Memory B cell (primary cell): Measurements from ENCODE around the gene PLCH1.

Source experiments
- ATAC-seq: fragments of 150-1000 bp; cut with Tn5 transposase; 2 replicates; pipeline ENCODE4 v1.10.0; 2021; ENCODE audit warnings: low read depth, mild to moderate bottlenecking, moderate library complexity
- DNase-seq, 2 donors: peaks; one replicate each; pipeline ENCODE4 v3.0.0; 2022; ENCODE audit warnings: low spot score in 2 of 2
- H3K27ac Mint-ChIP-seq: one replicate; pipeline ENCODE4 v1.8.0; 2022; ENCODE audit warnings: mild to moderate bottlenecking, moderate library complexity, mixed read lengths
- H3K27me3 Mint-ChIP-seq: one replicate; pipeline ENCODE4 v1.8.0; 2022; ENCODE audit warnings: mixed read lengths
- H3K36me3 Mint-ChIP-seq: one replicate; pipeline ENCODE4 v1.8.0; 2022; ENCODE audit warnings: mild to moderate bottlenecking, mixed read lengths
- H3K4me1 Mint-ChIP-seq: one replicate; pipeline ENCODE4 v1.8.0; 2022; ENCODE audit warnings: mixed read lengths
- H3K4me3 Mint-ChIP-seq: one replicate; pipeline ENCODE4 v1.8.0; 2022; ENCODE audit warnings: mild to moderate bottlenecking, moderate library complexity, mixed read lengths
- H3K9me3 Mint-ChIP-seq: one replicate; pipeline ENCODE4 v1.8.0; 2022; ENCODE audit warnings: mixed read lengths

Gene PLCH1

DNA sequence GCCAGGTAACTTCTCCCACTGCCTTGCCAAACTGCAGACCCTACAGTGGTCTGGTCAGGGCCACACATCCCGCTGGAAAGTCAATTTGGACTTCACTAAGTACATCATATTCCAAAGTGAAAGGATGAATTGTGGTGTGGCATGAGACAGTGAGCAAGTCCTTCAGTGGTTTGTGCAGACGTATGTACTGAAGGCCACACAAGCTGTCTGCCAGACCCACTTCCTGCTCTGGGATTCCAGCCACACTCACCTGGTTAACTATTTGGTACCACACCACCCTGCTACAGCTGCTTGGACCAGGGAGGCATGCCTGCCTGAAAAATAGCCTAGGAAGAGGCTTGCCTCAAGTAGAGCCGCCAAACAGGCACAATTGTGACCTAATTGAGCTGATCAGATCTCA lies 357.3 kb downstream of the PLCH1 start:
- Mint-ChIP-seq H3K4me3 (no peak overlapping the region), H3K36me3 (no peaks in the 10 kb centered on the region), H3K4me1 (no peaks in the 10 kb centered on the region), H3K27me3 (peaks cover 5% of the 10 kb centered on the region), H3K27ac (no peak overlapping the region), H3K9me3 (no peaks in the 10 kb centered on the region)
- ATAC-seq, result no peak
- no peak for DNase-seq

DNA sequence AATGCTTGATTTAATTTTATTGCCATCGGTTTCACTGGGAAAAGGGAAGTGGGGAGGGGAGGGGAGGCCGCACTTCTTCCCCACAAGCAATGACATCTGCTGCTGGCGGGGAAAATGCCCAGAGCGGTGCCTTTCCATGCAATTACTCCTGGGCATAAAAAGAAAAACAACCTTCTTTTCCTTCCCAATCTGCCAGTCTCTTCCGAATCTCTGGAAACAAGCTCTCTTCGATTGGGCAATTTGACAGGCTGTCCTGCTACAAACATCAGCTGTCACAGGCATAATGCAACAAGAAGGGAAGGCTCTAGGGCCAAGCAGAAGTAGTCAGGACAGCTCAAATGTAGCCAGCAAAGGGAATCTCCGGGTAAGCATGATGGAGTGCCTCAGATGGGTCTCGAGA lies 358.0 kb downstream of the PLCH1 start:
- no peak overlapping the region for H3K27ac Mint-ChIP-seq

DNA sequence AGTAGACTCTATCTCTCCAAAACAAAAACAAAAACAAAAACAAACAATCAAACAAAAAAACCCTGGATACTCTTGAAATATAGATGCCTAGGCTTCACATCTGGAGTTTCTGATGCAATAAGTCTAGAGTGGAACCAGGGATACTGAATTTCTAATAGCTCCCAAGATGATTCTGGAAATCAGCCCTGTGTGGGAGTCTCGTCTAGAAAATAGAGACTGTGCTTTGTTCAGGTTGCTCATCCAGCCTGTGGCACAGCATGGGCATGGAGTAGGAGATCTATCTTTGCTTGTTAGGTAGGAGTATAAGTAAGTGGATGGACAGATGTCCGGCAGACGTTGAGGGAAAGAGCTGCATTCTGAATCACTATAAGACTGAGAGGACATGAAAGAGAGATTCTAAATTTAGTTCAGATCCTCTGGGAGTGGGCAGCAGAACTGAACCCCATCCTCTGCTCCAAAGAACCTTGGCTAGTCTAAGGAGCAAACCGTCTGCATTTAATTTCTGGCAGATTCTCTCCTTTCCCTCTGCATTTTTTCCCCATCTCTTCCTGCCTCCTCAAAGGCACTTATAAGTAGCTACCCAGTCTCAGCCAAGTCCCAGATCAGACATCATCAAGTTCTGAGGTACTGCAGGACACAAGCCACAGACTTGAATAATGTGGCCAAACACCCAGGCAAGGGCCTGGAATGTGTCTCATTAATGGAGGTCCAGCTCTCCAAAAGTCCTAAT lies 358.8 kb downstream of the PLCH1 start:
- no peak for ATAC-seq

More for the DNA sequence above, 358.0 kb downstream of the PLCH1 start:
- H3K4me1 Mint-ChIP-seq, result no peaks in the 10 kb centered on the region
- no peak for DNase-seq
- H3K9me3 Mint-ChIP-seq, result no peaks in the 10 kb centered on the region
- H3K4me3 Mint-ChIP-seq, result no peak overlapping the region
- peaks cover 5% of the 10 kb centered on the region for H3K27me3 Mint-ChIP-seq
- no peak for ATAC-seq
- H3K36me3 Mint-ChIP-seq, result no peaks in the 10 kb centered on the region

DNA sequence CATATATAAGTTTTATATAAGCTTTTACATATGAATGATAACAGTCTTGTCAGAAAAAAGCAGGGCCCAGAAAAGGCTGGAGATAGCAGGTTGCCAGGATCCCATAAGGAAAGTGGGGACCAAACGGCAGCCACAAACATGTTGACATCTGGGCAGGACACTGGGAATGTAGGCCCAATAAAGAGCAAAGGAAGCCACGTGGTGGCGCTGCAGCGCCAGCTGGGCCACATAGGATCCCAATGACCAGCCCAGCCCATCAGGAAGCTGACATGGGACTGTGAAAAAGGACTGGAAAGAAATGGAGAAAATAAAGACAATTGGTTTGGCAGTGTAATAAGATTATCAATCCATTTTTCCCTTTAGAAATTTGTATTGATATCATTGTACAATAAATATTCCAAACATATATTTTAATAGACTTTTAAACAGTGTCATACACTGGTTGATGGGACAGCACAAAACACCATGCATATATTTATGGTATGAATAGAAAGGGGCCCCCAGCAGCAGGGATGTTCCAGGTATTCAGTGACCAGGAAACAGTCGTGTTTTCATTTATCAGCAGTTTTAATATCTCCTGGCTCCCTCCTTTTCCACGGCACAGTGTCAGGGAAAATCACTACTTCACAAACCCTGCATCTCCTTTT lies 362.4 kb downstream of the PLCH1 start:
- no peak overlapping the region for H3K27ac Mint-ChIP-seq
- no peak for ATAC-seq

More for the DNA sequence above, 358.8 kb downstream of the PLCH1 start:
- Mint-ChIP-seq H3K9me3 (no peaks in the 10 kb centered on the region), H3K36me3 (no peaks in the 10 kb centered on the region), H3K27me3 (peaks cover 5% of the 10 kb centered on the region), H3K4me1 (no peaks in the 10 kb centered on the region), H3K4me3 (no peak overlapping the region), H3K27ac (no peak overlapping the region)
- DNase-seq, result no peak

DNA sequence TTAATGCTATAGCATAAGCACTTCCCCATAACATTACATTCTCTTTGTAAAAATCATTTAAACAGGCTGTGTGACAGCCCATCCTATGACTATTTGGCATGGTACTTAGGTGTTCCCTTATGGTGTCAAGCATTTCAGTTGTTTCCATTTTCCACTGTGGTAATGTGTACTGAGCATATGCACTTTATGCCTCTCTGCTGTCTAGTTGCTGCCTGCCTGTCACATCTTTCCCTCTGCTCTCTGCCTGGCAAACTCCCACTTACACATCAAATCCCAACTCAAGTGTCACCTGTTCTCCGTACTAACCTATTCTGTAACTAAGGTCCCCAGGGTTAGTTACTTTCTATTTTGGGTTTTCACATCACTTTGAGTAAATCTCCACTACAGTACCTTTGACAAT lies 367.0 kb downstream of the PLCH1 start:
- Mint-ChIP-seq H3K4me1 (no peaks in the 10 kb centered on the region), H3K27me3 (no peaks in the 10 kb centered on the region), H3K4me3 (no peak overlapping the region), H3K27ac (no peak overlapping the region), H3K36me3 (no peaks in the 10 kb centered on the region), H3K9me3 (no peaks in the 10 kb centered on the region)
- ATAC-seq (no peak), DNase-seq (no peak)

More for the DNA sequence above, 362.4 kb downstream of the PLCH1 start:
- H3K4me3 Mint-ChIP-seq, result no peak overlapping the region
- H3K36me3 Mint-ChIP-seq, result no peaks in the 10 kb centered on the region
- H3K27me3 Mint-ChIP-seq, result peaks cover 1% of the 10 kb centered on the region
- no peaks in the 10 kb centered on the region for H3K9me3 Mint-ChIP-seq
- H3K4me1 Mint-ChIP-seq, result no peaks in the 10 kb centered on the region
- no peak for DNase-seq

DNA sequence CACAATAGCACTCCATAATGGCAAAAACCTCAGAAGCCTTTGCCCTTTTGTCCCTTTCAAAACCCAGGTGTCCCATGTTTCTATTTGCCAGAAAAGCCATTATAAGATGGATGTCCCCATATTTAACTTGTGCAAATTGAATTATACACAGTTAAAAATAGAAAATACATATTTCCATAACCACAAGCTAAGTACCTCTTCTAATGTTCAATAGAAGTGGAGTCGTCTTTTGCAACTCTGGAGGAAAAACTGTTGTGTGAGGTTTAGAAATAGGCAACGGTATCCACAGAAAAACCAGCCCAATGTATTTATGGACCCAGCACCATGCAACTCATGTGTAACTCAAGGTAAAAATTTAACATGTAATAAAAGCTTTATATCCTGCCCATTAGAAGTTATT lies 367.8 kb downstream of the PLCH1 start:
- Mint-ChIP-seq H3K9me3 (no peaks in the 10 kb centered on the region), H3K36me3 (no peaks in the 10 kb centered on the region), H3K4me1 (no peaks in the 10 kb centered on the region), H3K4me3 (no peak overlapping the region), H3K27ac (no peak overlapping the region), H3K27me3 (no peaks in the 10 kb centered on the region)
- ATAC-seq, result no peak
- DNase-seq, result no peak

DNA sequence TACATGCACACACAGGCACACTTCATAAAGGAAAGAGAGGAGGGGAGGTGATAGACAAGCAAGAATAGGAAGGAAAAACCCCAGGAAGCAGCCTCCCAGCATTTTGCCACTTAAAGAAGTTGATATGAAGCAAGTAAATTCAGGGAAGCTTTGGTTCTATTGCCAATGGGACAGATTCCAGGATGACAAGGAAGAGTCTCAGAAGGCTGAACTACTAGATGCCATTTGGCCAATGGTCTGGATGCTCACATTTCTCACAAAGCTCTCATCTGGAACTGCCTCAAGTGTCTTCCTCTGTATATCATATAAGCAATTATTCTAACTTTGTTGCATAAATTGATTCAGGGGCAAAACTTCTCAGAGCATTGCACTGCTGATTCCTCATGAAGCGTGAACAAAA lies 372.6 kb downstream of the PLCH1 start:
- H3K36me3 Mint-ChIP-seq, result no peaks in the 10 kb centered on the region
- ATAC-seq (no peak), DNase-seq (no peak)
- H3K4me3 Mint-ChIP-seq, result no peak overlapping the region
- H3K27ac Mint-ChIP-seq, result no peak overlapping the region
- H3K4me1 Mint-ChIP-seq, result no peaks in the 10 kb centered on the region
- peaks cover 2% of the 10 kb centered on the region for H3K27me3 Mint-ChIP-seq
- H3K9me3 Mint-ChIP-seq, result peaks cover 4% of the 10 kb centered on the region

DNA sequence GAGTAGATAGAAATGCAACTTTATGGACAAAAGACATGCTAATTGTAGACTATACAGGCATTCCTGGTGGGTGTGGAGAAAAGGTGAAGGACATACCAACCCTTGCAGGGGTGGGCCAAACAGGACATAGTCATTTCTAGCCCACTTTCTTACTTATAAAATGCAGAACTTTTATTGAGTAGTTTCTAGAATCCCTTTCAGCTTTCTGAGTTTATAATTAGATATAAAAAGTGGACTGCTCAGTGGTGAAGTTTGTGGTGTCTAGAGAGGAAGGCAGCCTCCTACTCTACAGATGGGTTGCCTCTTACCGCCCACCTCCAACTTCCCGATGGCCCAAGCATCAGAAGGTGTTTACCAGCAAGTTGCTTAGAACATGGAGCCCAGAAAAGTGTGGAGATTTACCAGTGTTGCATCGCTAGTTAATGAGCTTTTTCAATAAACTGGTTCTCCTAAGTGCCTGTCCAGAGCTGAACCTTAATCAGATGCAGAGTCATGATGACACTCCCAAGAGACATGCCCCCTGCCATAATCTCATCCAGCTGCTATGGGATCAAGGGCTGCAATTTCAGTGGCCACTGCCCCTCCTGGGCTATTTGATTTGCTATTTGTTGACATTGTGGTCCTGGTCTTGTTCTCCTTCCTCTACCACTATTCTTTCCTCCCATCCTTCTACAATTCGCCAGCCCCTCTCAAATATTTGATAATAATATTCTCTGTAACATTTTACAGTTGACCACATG lies 373.9 kb downstream of the PLCH1 start:
- Mint-ChIP-seq H3K4me3 (no peak overlapping the region), H3K4me1 (no peaks in the 10 kb centered on the region), H3K9me3 (peaks cover 4% of the 10 kb centered on the region), H3K27ac (no peak overlapping the region), H3K36me3 (no peaks in the 10 kb centered on the region), H3K27me3 (peaks cover 2% of the 10 kb centered on the region)
- ATAC-seq, result no peak
- no peak for DNase-seq

DNA sequence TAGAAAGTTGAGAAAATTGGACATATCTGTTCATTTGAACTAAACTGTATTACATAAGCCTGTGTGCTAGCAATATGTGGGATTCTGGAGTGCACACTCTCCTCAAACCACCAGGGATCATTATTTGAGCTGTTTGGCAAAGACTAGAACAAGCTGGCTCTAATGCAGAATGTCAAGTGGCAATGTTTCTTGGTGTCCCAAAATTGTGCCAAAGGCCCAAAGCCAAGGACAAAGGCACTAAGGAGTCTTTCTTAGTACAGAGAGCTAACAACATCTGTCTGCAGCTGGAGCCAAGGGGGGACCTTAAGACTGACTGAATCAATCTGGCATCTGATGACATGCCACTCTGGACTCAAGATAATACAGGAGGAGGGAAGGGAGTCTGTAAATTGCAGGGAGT lies 374.7 kb downstream of the PLCH1 start:
- Mint-ChIP-seq H3K4me3 (no peak overlapping the region), H3K4me1 (no peaks in the 10 kb centered on the region), H3K9me3 (peaks cover 4% of the 10 kb centered on the region), H3K27ac (no peak overlapping the region), H3K27me3 (peaks cover 2% of the 10 kb centered on the region), H3K36me3 (no peaks in the 10 kb centered on the region)
- no peak for DNase-seq
- no peak for ATAC-seq

DNA sequence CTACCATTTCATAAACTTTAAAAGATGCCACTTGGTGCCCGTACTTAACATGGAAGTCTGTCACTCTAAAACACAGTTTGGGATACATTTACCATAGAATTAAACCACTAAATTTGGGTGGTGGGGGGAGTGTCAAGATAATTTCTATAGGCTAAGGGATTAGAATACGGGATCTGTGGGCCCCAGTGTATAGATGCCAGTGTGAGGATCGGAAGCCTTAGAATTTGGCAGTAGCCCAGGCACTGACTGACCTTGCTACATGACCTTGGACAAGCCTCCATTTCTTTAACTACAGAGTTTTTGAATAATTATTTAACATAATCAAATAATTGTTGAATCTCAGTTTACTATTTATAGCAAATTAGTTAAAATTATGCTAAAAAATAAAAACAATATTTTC lies 375.1 kb downstream of the PLCH1 start:
- no peak for DNase-seq
- Mint-ChIP-seq H3K4me1 (no peaks in the 10 kb centered on the region), H3K9me3 (peaks cover 6% of the 10 kb centered on the region), H3K4me3 (no peak overlapping the region), H3K36me3 (no peaks in the 10 kb centered on the region), H3K27ac (no peak overlapping the region), H3K27me3 (peaks cover 2% of the 10 kb centered on the region)
- ATAC-seq, result no peak

DNA sequence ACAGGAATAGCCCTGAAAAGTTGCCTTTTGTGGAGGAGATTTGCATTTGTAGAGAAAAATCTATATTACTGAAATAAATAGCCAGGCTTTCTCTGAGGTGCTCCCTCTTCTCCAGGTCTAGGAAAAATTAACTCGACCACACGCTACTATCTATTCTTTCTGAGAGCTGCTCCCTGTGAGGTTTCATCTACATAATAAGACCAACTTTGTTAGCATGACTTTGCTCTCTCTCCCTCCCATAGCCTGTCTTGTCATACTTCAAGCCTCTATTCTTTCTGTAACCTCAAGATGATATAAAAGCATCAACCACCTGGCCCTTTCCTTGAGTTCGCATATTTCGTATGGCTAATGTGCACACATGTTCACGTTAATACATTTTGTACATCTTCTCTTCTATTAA lies 375.6 kb downstream of the PLCH1 start:
- peaks cover 2% of the 10 kb centered on the region for H3K27me3 Mint-ChIP-seq
- H3K27ac Mint-ChIP-seq, result no peak overlapping the region
- peaks cover 8% of the 10 kb centered on the region for H3K9me3 Mint-ChIP-seq
- DNase-seq (no peak), ATAC-seq (no peak)
- H3K4me1 Mint-ChIP-seq, result no peaks in the 10 kb centered on the region
- no peak overlapping the region for H3K4me3 Mint-ChIP-seq
- no peaks in the 10 kb centered on the region for H3K36me3 Mint-ChIP-seq

DNA sequence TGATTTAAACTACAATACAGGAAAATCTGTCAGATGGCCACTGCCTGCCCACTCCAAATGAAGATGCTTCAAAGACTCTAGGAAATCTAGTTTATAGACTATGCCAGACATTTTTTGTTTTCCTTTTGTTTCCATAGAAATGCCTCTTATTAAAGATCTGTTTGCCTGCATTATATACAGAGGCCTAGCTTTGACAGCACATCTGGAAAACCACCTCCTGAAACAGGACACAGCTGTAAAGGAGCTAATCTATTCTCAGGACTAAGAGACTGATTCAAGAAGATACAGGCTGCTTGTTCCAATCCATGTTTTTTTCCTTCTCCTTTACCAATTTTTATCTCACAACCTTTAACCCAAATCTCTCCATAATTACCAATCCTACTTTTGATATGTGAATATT lies 376.1 kb downstream of the PLCH1 start:
- no peak overlapping the region for H3K27ac Mint-ChIP-seq
- no peak for ATAC-seq

DNA sequence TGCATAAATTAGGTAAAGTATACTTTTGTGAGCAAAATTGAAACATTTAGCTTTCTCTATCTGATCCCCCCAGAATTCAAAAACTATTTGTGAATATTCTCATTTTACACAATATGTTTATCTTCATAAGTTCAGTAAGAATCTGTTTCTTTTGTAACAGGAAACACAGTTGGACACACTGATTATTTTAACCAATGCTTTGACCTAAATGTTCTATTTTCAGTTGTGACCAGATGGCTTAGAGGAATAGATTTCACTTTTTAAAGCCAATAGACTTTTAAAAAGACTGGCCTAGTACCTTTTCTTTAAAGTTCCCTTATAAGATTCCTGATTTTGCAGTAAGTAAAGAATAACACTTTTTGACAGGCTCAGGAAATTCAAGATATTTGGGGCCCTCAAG lies 377.4 kb downstream of the PLCH1 start:
- Mint-ChIP-seq H3K27me3 (peaks cover 2% of the 10 kb centered on the region), H3K36me3 (no peaks in the 10 kb centered on the region), H3K4me3 (no peak overlapping the region), H3K4me1 (no peaks in the 10 kb centered on the region), H3K27ac (no peak overlapping the region), H3K9me3 (peaks cover 9% of the 10 kb centered on the region)
- DNase-seq (no peak), ATAC-seq (no peak)

More for the DNA sequence above, 376.1 kb downstream of the PLCH1 start:
- H3K4me3 Mint-ChIP-seq, result no peak overlapping the region
- no peaks in the 10 kb centered on the region for H3K36me3 Mint-ChIP-seq
- H3K9me3 Mint-ChIP-seq, result peaks cover 9% of the 10 kb centered on the region
- H3K4me1 Mint-ChIP-seq, result no peaks in the 10 kb centered on the region
- H3K27me3 Mint-ChIP-seq, result peaks cover 2% of the 10 kb centered on the region
- DNase-seq, result no peak

DNA sequence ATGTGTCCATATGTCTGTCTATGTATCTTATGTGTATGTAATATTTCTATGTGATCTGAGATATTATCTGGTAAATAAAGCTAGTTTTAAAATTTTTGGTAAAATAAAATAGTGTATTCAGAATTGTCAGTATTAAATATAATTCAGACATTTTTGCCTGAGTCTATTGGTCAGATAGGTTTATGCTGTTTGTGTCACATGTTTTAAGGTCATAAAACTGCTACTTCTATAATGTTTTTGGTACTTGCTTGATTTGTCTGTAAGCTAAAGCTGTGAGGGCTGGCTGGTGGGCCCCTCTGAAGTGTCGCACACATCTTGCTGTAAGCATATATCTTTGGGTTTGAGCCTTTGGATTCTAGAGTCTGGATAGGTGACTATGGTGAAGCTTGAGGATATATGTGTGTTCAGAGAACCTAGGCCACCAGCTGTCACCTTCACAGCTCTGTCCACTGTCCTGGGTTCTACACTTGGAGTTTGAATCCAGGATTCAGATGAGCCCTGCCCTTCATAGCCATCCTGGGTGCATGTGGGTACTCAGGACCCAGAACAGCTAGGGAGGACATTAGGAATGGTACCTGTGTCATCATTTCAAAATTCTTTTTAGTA lies 379.6 kb downstream of the PLCH1 start:
- no peaks in the 10 kb centered on the region for H3K36me3 Mint-ChIP-seq
- H3K9me3 Mint-ChIP-seq, result peaks cover 9% of the 10 kb centered on the region
- DNase-seq, result no peak
- no peak overlapping the region for H3K4me3 Mint-ChIP-seq
- no peak overlapping the region for H3K27ac Mint-ChIP-seq
- ATAC-seq, result no peak
- no peaks in the 10 kb centered on the region for H3K4me1 Mint-ChIP-seq
- H3K27me3 Mint-ChIP-seq, result peaks cover 2% of the 10 kb centered on the region
